Thoracic aorta (tissue), 2 donors: ENCODE results near the gene NDUFB1. TPM values are rescaled to one million over a fixed set of nuclear protein-coding genes. Genes with fewer than 3 reads are reported as not detected.
A peak's percentile ranks its signal among the peaks of the same experiment; 100 is the strongest.

ENCODE experiments used
- ATAC-seq: fragments of 150-250 bp; one replicate; pipeline ENCODE4 v1.8.0; 2017; ENCODE audit warnings: low read depth; ENCODE audit not compliant: insufficient number of reproducible peaks, low FRiP score
- DNase-seq: peaks from one replicate; pipeline ENCODE4 v3.0.0-alpha.2; 2020; ENCODE audit warnings: low spot score
- H3K27ac ChIP-seq, 2 donors: fragments of 200-600 bp; sonication (generic); 1 replicate in 1 of 2; 2 replicates in 1 of 2; pipeline ENCODE4 v1.5.1; 2016; ENCODE audit warnings: mild to moderate bottlenecking in 2 of 2, moderate library complexity in 2 of 2
- H3K27me3 ChIP-seq: fragments of 200-600 bp; sonication (generic); replicated peaks from 2 replicates; pipeline ENCODE4 v1.6.0; 2016; ENCODE audit warnings: mild to moderate bottlenecking; ENCODE audit not compliant: insufficient read depth
- H3K36me3 ChIP-seq: fragments of 200-600 bp; sonication (generic); one replicate; pipeline ENCODE4 v1.5.1; 2016
- H3K4me1 ChIP-seq, 2 donors: fragments of 200-600 bp; sonication (generic); 1 replicate in 1 of 2; 2 replicates in 1 of 2; pipeline versions ENCODE4 v1.5.1 to v1.6.0; 2016; ENCODE audit warnings: low read depth in 2 of 2, mild to moderate bottlenecking in 1 of 2; ENCODE audit not compliant: control insufficient read depth in 1 of 2
- H3K4me3 ChIP-seq: fragments of 200-600 bp; sonication (generic); 2 replicates; pipeline ENCODE4 v1.5.1; 2016; ENCODE audit warnings: mild to moderate bottlenecking
- H3K9me3 ChIP-seq: fragments of 200-600 bp; sonication (generic); 2 replicates; pipeline ENCODE4 v1.5.1; 2016
- CTCF ChIP-seq: fragments of 200-600 bp; sonication (generic); IDR thresholded peaks from one replicate; pipeline ENCODE4 v1.5.1; 2019; ENCODE audit warnings: antibody characterized with exemption
- total RNA-seq, 2 donors: library from RNA; depleted of rRNA; stranded (reverse); fragments of >200 nt; gene quantifications; one replicate each; pipeline versions ENCODE4 v1.1.0 to v1.2.3, GENCODE V29; 2016

Gene NDUFB1
- total RNA-seq, 2 donors from 2014 or later, result 199 to 491 TPM

GRCh38 chr14:92153581-92153980 is 32.1 kb upstream of the NDUFB1 start:
- ATAC-seq, result no peak

GRCh38 chr14:92144708-92145107 is 23.2 kb upstream of the NDUFB1 start:
- TF ChIP-seq CTCF, result no peak
- peaks cover 3 to 18% of the 10 kb centered on the region in 2 donors for H3K4me1 ChIP-seq
- H3K36me3 ChIP-seq, result peaks cover 17% of the 10 kb centered on the region
- H3K27ac ChIP-seq, result no peak overlapping the region
- ATAC-seq (no peak), DNase-seq (no peak)
- H3K4me3 ChIP-seq, result no peak overlapping the region
- H3K27me3 ChIP-seq, result no peaks in the 10 kb centered on the region
- H3K9me3 ChIP-seq, result no peaks in the 10 kb centered on the region

More at GRCh38 chr14:92153581-92153980, 32.1 kb upstream of the NDUFB1 start:
- TF ChIP-seq CTCF, result no peak
- H3K4me3 ChIP-seq, result no peak overlapping the region
- no peak for DNase-seq
- no peaks in the 10 kb centered on the region for H3K9me3 ChIP-seq
- peaks cover 15% of the 10 kb centered on the region for H3K36me3 ChIP-seq
- H3K27ac ChIP-seq, result peak overlapping the region; percentile 49 to 50
- peaks cover 0 to 19% of the 10 kb centered on the region in 2 donors for H3K4me1 ChIP-seq
- H3K27me3 ChIP-seq, result no peaks in the 10 kb centered on the region

GRCh38 chr14:92143962-92144361 is 22.5 kb upstream of the NDUFB1 start:
- Histone ChIP-seq H3K4me1 (peaks cover 3 to 18% of the 10 kb centered on the region in 2 donors), H3K36me3 (peaks cover 17% of the 10 kb centered on the region), H3K9me3 (no peaks in the 10 kb centered on the region), H3K27ac (no peak overlapping the region), H3K27me3 (no peaks in the 10 kb centered on the region), H3K4me3 (no peak overlapping the region)
- DNase-seq (no peak), ATAC-seq (no peak)
- TF ChIP-seq CTCF, result no peak

GRCh38 chr14:92143309-92143708 is 21.8 kb upstream of the NDUFB1 start:
- Histone ChIP-seq H3K36me3 (peaks cover 17% of the 10 kb centered on the region), H3K9me3 (no peaks in the 10 kb centered on the region), H3K27ac (no peak overlapping the region), H3K4me1 (peaks cover 3 to 18% of the 10 kb centered on the region in 2 donors), H3K27me3 (no peaks in the 10 kb centered on the region), H3K4me3 (no peak overlapping the region)
- ATAC-seq (no peak), DNase-seq (no peak)
- TF ChIP-seq CTCF, result no peak

- Histone ChIP-seq H3K4me3 (no peak overlapping the region), H3K9me3 (no peaks in the 10 kb centered on the region), H3K36me3 (peaks cover 21% of the 10 kb centered on the region), H3K27ac (no peak overlapping the region), H3K27me3 (no peaks in the 10 kb centered on the region), H3K4me1 (peaks cover 0 to 3% of the 10 kb centered on the region in 2 donors)
- no peak for ATAC-seq
- no peak for DNase-seq
- peak; percentile 66 for TF ChIP-seq CTCF
Observed at GRCh38 chr14:92135269-92135668, 13.8 kb upstream of the NDUFB1 start.
